ENCODE measurements around the gene CHAF1A. TPM values are rescaled to one million over a fixed set of nuclear protein-coding genes. Genes with fewer than 3 reads are reported as not detected.

Gene CHAF1A
- polyA plus RNA-seq, 3 donors: 23.6 to 26.1 (median 24.3) TPM

GRCh38 chr19:4436231-4436630 lies 33.8 kb downstream of the CHAF1A start:
- no peak for DNase-seq

GRCh38 chr19:4437103-4437502 lies 34.7 kb downstream of the CHAF1A start:
- no peak for DNase-seq

GRCh38 chr19:4439243-4439642 lies 36.8 kb downstream of the CHAF1A start:
- DNase-seq: no peak

- no peak for DNase-seq
These were observed 39.8 kb downstream of the CHAF1A start for GRCh38 chr19:4441994-4442818.

GRCh38 chr19:4442819-4443146 lies 40.3 kb downstream of the CHAF1A start:
- DNase-seq: no peak

GRCh38 chr19:4443188-4443587 lies 40.7 kb downstream of the CHAF1A start:
- no peak for DNase-seq

GRCh38 chr19:4443966-4444764 lies 41.7 kb downstream of the CHAF1A start:
- DNase-seq: no peak

GRCh38 chr19:4444765-4445741 lies 42.6 kb downstream of the CHAF1A start:
- DNase-seq: peak; percentile 31

GRCh38 chr19:4445963-4446703 lies 43.7 kb downstream of the CHAF1A start:
- DNase-seq: no peak

- no peak for DNase-seq
These were observed 44.3 kb downstream of the CHAF1A start for GRCh38 chr19:4446704-4447200.

- no peak for DNase-seq
These were observed 45.1 kb downstream of the CHAF1A start for GRCh38 chr19:4447327-4448146.

- no peak for DNase-seq
These were observed 45.9 kb downstream of the CHAF1A start for GRCh38 chr19:4448147-4448985.

- no peak for DNase-seq
These were observed 46.7 kb downstream of the CHAF1A start for GRCh38 chr19:4449022-4449638.

GRCh38 chr19:4449639-4450028 lies 47.2 kb downstream of the CHAF1A start:
- no peak for DNase-seq

- DNase-seq: no peak
These were observed 50.0 kb downstream of the CHAF1A start for GRCh38 chr19:4452230-4452990.

GRCh38 chr19:4453232-4454179 lies 51.1 kb downstream of the CHAF1A start:
- DNase-seq: no peak
